Trophoblast cell (in vitro differentiated cells and primary cell): Measurements from ENCODE around the gene ENTPD6.
A peak's percentile ranks its signal among the peaks of the same experiment; 100 is the strongest.

ENCODE experiments used
- DNase-seq, 2 donors: peaks; one replicate each; pipeline ENCODE4 v3.0.0-alpha.2; 2016
- H2AFZ ChIP-seq: 2 replicates; pipeline ENCODE4 v1.6.1; 2013; ENCODE audit warnings: low read length, moderate library complexity, mild to moderate bottlenecking; ENCODE audit not compliant: insufficient read depth, poor library complexity
- H2AK5ac ChIP-seq: 2 replicates; pipeline ENCODE4 v1.6.1; 2013; ENCODE audit warnings: mild to moderate bottlenecking, low read length
- H2BK120ac ChIP-seq: 2 replicates; pipeline ENCODE4 v1.6.1; 2013; ENCODE audit warnings: low read length, mild to moderate bottlenecking, moderate library complexity; ENCODE audit not compliant: insufficient read depth, poor library complexity
- H2BK12ac ChIP-seq: 2 replicates; pipeline ENCODE4 v1.6.1; 2013; ENCODE audit warnings: mild to moderate bottlenecking, low read length, moderate library complexity
- H2BK5ac ChIP-seq: 2 replicates; pipeline ENCODE4 v1.6.1; 2013; ENCODE audit warnings: low read length, low read depth, moderate library complexity, mild to moderate bottlenecking; ENCODE audit not compliant: poor library complexity
- H3K14ac ChIP-seq: 2 replicates; pipeline ENCODE4 v1.6.1; 2013; ENCODE audit warnings: mild to moderate bottlenecking, low read length
- H3K18ac ChIP-seq: 2 replicates; pipeline ENCODE4 v1.6.1; 2013; ENCODE audit warnings: mild to moderate bottlenecking, low read length
- H3K23ac ChIP-seq: 2 replicates; pipeline ENCODE4 v1.6.1; 2013; ENCODE audit warnings: low read length
- H3K27ac ChIP-seq: 2 replicates; pipeline ENCODE4 v1.5.1; 2013; ENCODE audit warnings: low read depth, mild to moderate bottlenecking, inconsistent platforms, low read length, moderate library complexity
- H3K27me3 ChIP-seq: 2 replicates; pipeline ENCODE4 v1.6.1; 2013; ENCODE audit warnings: inconsistent platforms, mild to moderate bottlenecking, low read length, moderate library complexity; ENCODE audit not compliant: insufficient read depth
- H3K36me3 ChIP-seq, 2 experiments: 1 replicate in 1 of 2; 2 replicates in 1 of 2; pipeline ENCODE4 v1.6.1; 2013; ENCODE audit warnings: low read length in 2 of 2, mild to moderate bottlenecking in 2 of 2, moderate library complexity in 1 of 2; ENCODE audit not compliant: insufficient read depth in 2 of 2, control insufficient read depth in 1 of 2
- H3K4ac ChIP-seq: 2 replicates; pipeline ENCODE4 v1.6.1; 2013; ENCODE audit warnings: low read depth, mild to moderate bottlenecking, low read length, moderate library complexity
- H3K4me1 ChIP-seq, 2 experiments: 1 replicate in 1 of 2; 2 replicates in 1 of 2; pipeline ENCODE4 v1.6.1; 2013; ENCODE audit warnings: low read length in 2 of 2, mild to moderate bottlenecking in 2 of 2, moderate library complexity in 1 of 2; ENCODE audit not compliant: insufficient read depth in 2 of 2, control insufficient read depth in 1 of 2
- H3K4me2 ChIP-seq: 2 replicates; pipeline ENCODE4 v1.6.1; 2013; ENCODE audit warnings: inconsistent platforms, mild to moderate bottlenecking, low read length, moderate library complexity
- H3K4me3 ChIP-seq: 2 replicates; pipeline ENCODE4 v1.5.1; 2013; ENCODE audit warnings: mild to moderate bottlenecking, low read depth, low read length, inconsistent platforms
- H3K79me1 ChIP-seq: one replicate; pipeline ENCODE4 v1.6.1; 2013; ENCODE audit warnings: low read length
- H3K79me2 ChIP-seq: 2 replicates; pipeline ENCODE4 v1.6.1; 2013; ENCODE audit warnings: low read length, mild to moderate bottlenecking; ENCODE audit not compliant: control insufficient read depth, insufficient read depth, poor library complexity
- H3K9ac ChIP-seq: 2 replicates; pipeline ENCODE4 v1.6.1; 2013; ENCODE audit warnings: mild to moderate bottlenecking, low read length
- H3K9me3 ChIP-seq: 2 replicates; pipeline ENCODE4 v1.6.1; 2013; ENCODE audit warnings: low read depth, mild to moderate bottlenecking, control low read depth, inconsistent platforms, low read length; ENCODE audit not compliant: insufficient read depth
- H4K12ac ChIP-seq: 2 replicates; pipeline ENCODE4 v1.6.1; 2013; ENCODE audit warnings: low read depth, mild to moderate bottlenecking, low read length, moderate library complexity
- H4K8ac ChIP-seq: 2 replicates; pipeline ENCODE4 v1.6.1; 2013; ENCODE audit warnings: low read depth, mild to moderate bottlenecking, low read length, moderate library complexity
- H4K91ac ChIP-seq: one replicate; pipeline ENCODE4 v1.6.1; 2013; ENCODE audit warnings: low read depth, mild to moderate bottlenecking, low read length, moderate library complexity
- WGBS: extraction: QIAGEN DNeasy Blood & Tissue Kit; methylation state at CpG from one replicate; pipeline ENCODE4 v1.1.7; 2013; ENCODE audit warnings: missing lambda C conversion rate; ENCODE audit not compliant: insufficient read length, insufficient coverage; ENCODE audit errors: extremely low coverage; 5-methylcytosine and 5-hydroxymethylcytosine counted together

ENTPD6 gene

DNA sequence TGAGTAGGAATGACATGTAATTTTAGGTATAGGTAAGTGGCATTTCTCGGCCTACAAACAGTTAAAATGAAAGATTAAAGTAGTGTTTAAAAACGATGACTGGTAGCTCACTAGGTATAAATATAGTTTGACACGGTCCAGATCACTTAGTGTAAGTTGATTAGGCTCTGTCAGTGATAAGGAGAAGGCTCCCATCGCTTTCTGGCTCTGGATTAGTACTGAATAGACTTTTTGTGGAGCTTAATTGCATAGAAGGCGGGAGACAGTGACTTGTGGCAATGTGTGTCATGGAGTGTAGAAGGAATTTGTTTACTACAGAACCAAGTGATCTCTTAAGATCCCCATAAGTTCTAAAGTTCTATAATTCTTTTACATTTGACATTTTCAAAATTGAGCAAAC is 59.1 kb downstream of the ENTPD6 start:
- H3K79me2 ChIP-seq = no peaks in the 10 kb centered on the region
- H4K8ac ChIP-seq = no peak overlapping the region
- H3K18ac ChIP-seq = no peak overlapping the region
- peaks cover 11% of the 10 kb centered on the region in 2 experiments for H3K36me3 ChIP-seq
- no peak overlapping the region for H2AK5ac ChIP-seq
- H2BK120ac ChIP-seq = no peak overlapping the region
- peaks cover 0 to 5% of the 10 kb centered on the region in 2 experiments for H3K4me1 ChIP-seq
- WGBS = no CpG with 5 or more reads among the region's 5 CpGs
- no peaks in the 10 kb centered on the region for H3K9me3 ChIP-seq
- DNase-seq = no peak
- no peaks in the 10 kb centered on the region for H3K79me1 ChIP-seq
- H3K14ac ChIP-seq = no peak overlapping the region
- no peak overlapping the region for H3K4ac ChIP-seq
- H2AFZ ChIP-seq = no peak overlapping the region
- H4K12ac ChIP-seq = no peak overlapping the region
- no peak overlapping the region for H2BK12ac ChIP-seq
- H3K4me3 ChIP-seq = no peak overlapping the region
- no peak overlapping the region for H4K91ac ChIP-seq
- H3K27ac ChIP-seq = no peak overlapping the region
- no peak overlapping the region for H2BK5ac ChIP-seq
- H3K9ac ChIP-seq = no peak overlapping the region
- no peak overlapping the region for H3K23ac ChIP-seq
- H3K27me3 ChIP-seq = no peaks in the 10 kb centered on the region
- no peak overlapping the region for H3K4me2 ChIP-seq

DNA sequence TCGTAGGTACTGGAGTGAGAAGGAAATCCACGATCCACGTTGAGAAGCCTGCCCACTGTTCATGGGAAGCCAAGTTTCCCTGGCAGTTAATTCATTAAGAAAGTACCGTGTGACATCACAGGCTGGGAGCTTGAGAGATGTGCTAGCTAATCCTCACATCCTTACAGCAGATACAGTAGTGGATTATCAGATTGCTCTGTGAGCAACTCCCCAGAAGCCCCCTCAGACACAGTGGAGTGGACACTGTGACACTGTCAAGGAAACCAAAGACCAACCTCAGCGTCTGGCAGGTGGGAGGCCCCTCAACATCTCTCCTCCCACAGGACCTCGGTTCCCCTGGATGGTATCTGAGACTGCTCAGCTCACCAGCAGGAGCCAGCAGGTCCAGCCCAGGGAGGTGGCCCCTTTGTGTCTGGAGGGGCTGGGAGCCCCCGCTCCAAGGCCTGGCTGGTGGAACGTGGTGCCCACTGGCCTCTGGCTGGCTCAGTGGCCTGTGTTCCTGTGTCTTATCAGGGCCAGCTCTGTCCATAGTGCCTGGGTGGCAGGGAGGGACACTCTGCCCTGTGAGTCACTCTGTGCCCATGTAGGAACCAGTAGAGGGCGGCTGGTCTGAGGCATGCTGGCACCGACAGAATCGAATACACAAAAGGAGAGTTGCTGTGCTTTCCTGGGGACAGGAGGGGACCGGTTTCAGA is 59.6 kb downstream of the ENTPD6 start:
- Histone ChIP-seq H4K8ac (no peak overlapping the region), H3K36me3 (peaks cover 15% of the 10 kb centered on the region in 2 experiments), H3K14ac (no peak overlapping the region), H3K9me3 (no peaks in the 10 kb centered on the region), H2BK120ac (no peak overlapping the region), H3K79me1 (no peaks in the 10 kb centered on the region), H2AK5ac (no peak overlapping the region), H2BK12ac (no peak overlapping the region), H3K23ac (no peak overlapping the region), H2BK5ac (no peak overlapping the region), H3K9ac (no peak overlapping the region), H3K27me3 (no peaks in the 10 kb centered on the region), H3K18ac (no peak overlapping the region), H4K12ac (no peak overlapping the region), H3K4me2 (no peak overlapping the region), H3K4ac (peak overlapping the region; percentile 0), H4K91ac (no peak overlapping the region), H3K4me1 (peaks cover 0 to 5% of the 10 kb centered on the region in 2 experiments), H2AFZ (no peak overlapping the region), H3K27ac (no peak overlapping the region), H3K4me3 (no peak overlapping the region), H3K79me2 (no peaks in the 10 kb centered on the region)
- WGBS = no CpG with 5 or more reads among the region's 12 CpGs
- DNase-seq = no peak

DNA sequence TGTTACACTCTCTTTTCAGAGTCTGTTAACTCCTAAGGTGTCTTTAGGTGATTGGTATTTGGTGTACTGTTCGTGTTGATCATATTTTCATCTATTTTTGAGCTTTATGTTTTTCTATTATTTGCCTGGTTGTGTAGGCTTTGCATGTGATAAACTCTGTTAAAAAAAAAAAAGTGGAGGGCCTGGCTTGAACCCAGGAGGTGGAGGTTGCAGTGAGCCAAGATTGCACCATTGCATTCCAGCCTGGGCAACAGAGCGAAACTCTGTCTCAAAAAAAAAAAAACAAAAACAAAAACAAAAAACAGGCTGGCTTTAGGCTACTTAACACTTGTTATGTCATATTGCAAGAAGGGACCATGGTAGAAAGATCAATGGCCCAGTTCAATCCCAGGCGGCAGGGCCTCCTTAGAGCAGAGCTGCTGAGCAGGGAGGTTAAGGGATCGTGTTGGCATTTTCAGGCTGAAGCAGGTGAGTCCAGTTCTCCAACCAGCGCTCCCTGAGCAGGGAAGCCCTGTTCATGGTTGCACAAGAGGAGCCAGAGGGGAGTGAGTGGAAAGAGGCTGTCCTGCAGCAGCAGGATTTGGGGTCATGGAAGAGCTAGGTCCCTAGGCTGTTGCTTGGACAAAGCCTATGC is 60.8 kb downstream of the ENTPD6 start:
- Histone ChIP-seq H3K4me3 (no peak overlapping the region), H3K9ac (no peak overlapping the region), H3K27ac (no peak overlapping the region), H4K8ac (no peak overlapping the region), H3K36me3 (peaks cover 19 to 20% of the 10 kb centered on the region in 2 experiments), H3K9me3 (no peaks in the 10 kb centered on the region), H3K4me1 (peaks cover 0 to 5% of the 10 kb centered on the region in 2 experiments), H3K27me3 (no peaks in the 10 kb centered on the region), H2BK5ac (no peak overlapping the region), H3K18ac (no peak overlapping the region), H2AK5ac (no peak overlapping the region), H3K79me1 (no peaks in the 10 kb centered on the region), H3K23ac (no peak overlapping the region), H3K14ac (no peak overlapping the region), H2AFZ (no peak overlapping the region), H3K79me2 (no peaks in the 10 kb centered on the region), H3K4me2 (no peak overlapping the region), H4K12ac (no peak overlapping the region), H2BK12ac (no peak overlapping the region), H3K4ac (no peak overlapping the region), H2BK120ac (no peak overlapping the region), H4K91ac (no peak overlapping the region)
- no CpG with 5 or more reads among the region's 5 CpGs for WGBS
- DNase-seq = peak in 1 of 2 donors; percentile 11

DNA sequence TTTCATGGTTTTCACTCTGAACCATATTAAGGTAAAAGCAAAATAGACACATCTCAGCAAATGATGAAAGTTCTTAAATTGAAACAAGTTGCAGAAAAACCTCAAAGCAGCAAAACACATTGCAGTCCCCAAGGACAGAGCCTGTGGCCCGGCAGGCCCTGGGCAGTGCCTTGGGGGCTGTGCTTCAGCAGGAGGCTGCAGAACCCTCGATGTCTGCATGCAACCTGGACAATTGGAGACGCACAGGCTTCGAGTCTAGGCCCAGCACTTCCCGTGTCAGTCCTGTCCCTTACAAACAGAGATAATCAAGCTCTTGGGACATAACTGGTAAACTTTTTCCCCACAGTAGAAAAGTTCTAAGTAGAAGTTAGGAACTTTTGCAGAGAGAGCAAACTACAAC is 61.6 kb downstream of the ENTPD6 start:
- Histone ChIP-seq H3K27ac (no peak overlapping the region), H4K91ac (no peak overlapping the region), H3K4ac (no peak overlapping the region), H3K9ac (no peak overlapping the region), H2AFZ (no peak overlapping the region), H3K14ac (no peak overlapping the region), H3K4me1 (peaks cover 0 to 5% of the 10 kb centered on the region in 2 experiments), H2BK120ac (no peak overlapping the region), H3K4me3 (no peak overlapping the region), H2BK12ac (no peak overlapping the region), H3K9me3 (no peaks in the 10 kb centered on the region), H4K12ac (no peak overlapping the region), H2BK5ac (no peak overlapping the region), H3K36me3 (peaks cover 19 to 20% of the 10 kb centered on the region in 2 experiments), H3K18ac (no peak overlapping the region), H3K79me2 (no peaks in the 10 kb centered on the region), H3K79me1 (no peaks in the 10 kb centered on the region), H3K27me3 (no peaks in the 10 kb centered on the region), H3K23ac (no peak overlapping the region), H2AK5ac (no peak overlapping the region), H4K8ac (no peak overlapping the region), H3K4me2 (no peak overlapping the region)
- no peak for DNase-seq
- WGBS = no CpG with 5 or more reads among the region's 5 CpGs
